ENCODE results near the gene FBLN5. TPM values are rescaled to one million over a fixed set of nuclear protein-coding genes. Genes with fewer than 3 reads are reported as not detected.

The FBLN5 gene
- total RNA-seq, 4 donors from 2014 or later: 109 to 215 (median 186) TPM

- Histone ChIP-seq H3K9me3 (no peaks in the 10 kb centered on the region), H3K27ac (peak overlapping the region in 2 of 4 donors; percentile 25 to 72), H3K4me1 (peaks cover 0 to 70% (median 32%) of the 10 kb centered on the region in 4 donors), H3K36me3 (peaks cover 0 to 14% (median 0%) of the 10 kb centered on the region in 3 donors), H3K27me3 (no peaks in the 10 kb centered on the region), H3K4me3 (no peak overlapping the region)
- 95 to 99% methylated on average over 8 of the region's 8 CpGs for WGBS, 2 donors
- DNase-seq (ENCODE audit: low spot score in 2 of 2): no peak
- TF ChIP-seq CTCF (IDR thresholded peaks at IDR 0.05) (no peak), POLR2A (IDR thresholded peaks at IDR 0.05) (no peak), EP300 (IDR thresholded peaks at IDR 0.05) (no peak)
Observed at GRCh38 chr14:91886961-91887360, 60.5 kb downstream of the FBLN5 start.

GRCh38 chr14:91885839-91886238, 61.7 kb downstream of the FBLN5 start:
- DNase-seq (ENCODE audit: low spot score in 2 of 2): no peak
- no peak overlapping the region for H3K4me3 ChIP-seq
- WGBS, 2 donors: 40 to 44% methylated on average over 4 of the region's 4 CpGs
- H3K27me3 ChIP-seq: no peaks in the 10 kb centered on the region
- H3K4me1 ChIP-seq: peaks cover 0 to 59% (median 26%) of the 10 kb centered on the region in 4 donors
- TF ChIP-seq EP300 (IDR thresholded peaks at IDR 0.05) (peak in 1 of 2 donors; percentile 38), POLR2A (IDR thresholded peaks at IDR 0.05) (no peak), CTCF (IDR thresholded peaks at IDR 0.05) (no peak)
- peaks cover 0 to 22% (median 4%) of the 10 kb centered on the region in 3 donors for H3K36me3 ChIP-seq
- H3K27ac ChIP-seq: peak overlapping the region; percentile 14 to 72 (median 34)
- no peaks in the 10 kb centered on the region for H3K9me3 ChIP-seq

GRCh38 chr14:91885113-91885712, 62.3 kb downstream of the FBLN5 start:
- Histone ChIP-seq H3K4me1 (peaks cover 0 to 53% (median 20%) of the 10 kb centered on the region in 4 donors), H3K4me3 (no peak overlapping the region), H3K9me3 (no peaks in the 10 kb centered on the region), H3K27ac (peak overlapping the region; percentile 14 to 72 (median 48)), H3K36me3 (peaks cover 0 to 22% (median 4%) of the 10 kb centered on the region in 3 donors), H3K27me3 (no peaks in the 10 kb centered on the region)
- DNase-seq (ENCODE audit: low spot score in 2 of 2): no peak
- TF ChIP-seq EP300 (IDR thresholded peaks at IDR 0.05) (no peak), CTCF (IDR thresholded peaks at IDR 0.05) (no peak), POLR2A (IDR thresholded peaks at IDR 0.05) (no peak)
- 83 to 84% methylated on average over 4 of the region's 4 CpGs for whole genome bisulfite sequencing, 2 donors

GRCh38 chr14:91884664-91885063, 62.8 kb downstream of the FBLN5 start:
- DNase-seq (ENCODE audit: low spot score in 2 of 2): no peak
- Histone ChIP-seq H3K27me3 (no peaks in the 10 kb centered on the region), H3K36me3 (peaks cover 0 to 25% (median 4%) of the 10 kb centered on the region in 3 donors), H3K4me3 (no peak overlapping the region), H3K4me1 (peaks cover 0 to 47% (median 15%) of the 10 kb centered on the region in 4 donors), H3K27ac (peak overlapping the region in 3 of 4 donors; percentile 47 to 72 (median 48)), H3K9me3 (no peaks in the 10 kb centered on the region)
- TF ChIP-seq CTCF (IDR thresholded peaks at IDR 0.05) (no peak), POLR2A (IDR thresholded peaks at IDR 0.05) (no peak), EP300 (IDR thresholded peaks at IDR 0.05) (no peak)
- WGBS, 2 donors: 71% methylated on average over 6 of the region's 6 CpGs

- no peaks in the 10 kb centered on the region for H3K9me3 ChIP-seq
- TF ChIP-seq CTCF (IDR thresholded peaks at IDR 0.05) (no peak), EP300 (IDR thresholded peaks at IDR 0.05) (peak in 1 of 2 donors; percentile 78)
- peak; percentile 28 to 62 for DNase-seq (ENCODE audit: low spot score in 2 of 2)
- peaks cover 0 to 34% (median 9%) of the 10 kb centered on the region in 3 donors for H3K36me3 ChIP-seq
- peak overlapping the region in 3 of 4 donors; percentile 47 to 72 (median 48) for H3K27ac ChIP-seq
- no peak overlapping the region for H3K4me3 ChIP-seq
- peaks cover 0 to 38% (median 5%) of the 10 kb centered on the region in 4 donors for H3K4me1 ChIP-seq
- 50 to 57% methylated on average over 9 of the region's 9 CpGs for whole genome bisulfite sequencing, 2 donors
- no peaks in the 10 kb centered on the region for H3K27me3 ChIP-seq
Observed at GRCh38 chr14:91883753-91884152, 63.7 kb downstream of the FBLN5 start.
